ENCODE measurements around the gene CCDC144A.

GRCh38 chr17:16818821-16819683 is 129.0 kb downstream of the CCDC144A start:
- TF ChIP-seq, protein P1, sequence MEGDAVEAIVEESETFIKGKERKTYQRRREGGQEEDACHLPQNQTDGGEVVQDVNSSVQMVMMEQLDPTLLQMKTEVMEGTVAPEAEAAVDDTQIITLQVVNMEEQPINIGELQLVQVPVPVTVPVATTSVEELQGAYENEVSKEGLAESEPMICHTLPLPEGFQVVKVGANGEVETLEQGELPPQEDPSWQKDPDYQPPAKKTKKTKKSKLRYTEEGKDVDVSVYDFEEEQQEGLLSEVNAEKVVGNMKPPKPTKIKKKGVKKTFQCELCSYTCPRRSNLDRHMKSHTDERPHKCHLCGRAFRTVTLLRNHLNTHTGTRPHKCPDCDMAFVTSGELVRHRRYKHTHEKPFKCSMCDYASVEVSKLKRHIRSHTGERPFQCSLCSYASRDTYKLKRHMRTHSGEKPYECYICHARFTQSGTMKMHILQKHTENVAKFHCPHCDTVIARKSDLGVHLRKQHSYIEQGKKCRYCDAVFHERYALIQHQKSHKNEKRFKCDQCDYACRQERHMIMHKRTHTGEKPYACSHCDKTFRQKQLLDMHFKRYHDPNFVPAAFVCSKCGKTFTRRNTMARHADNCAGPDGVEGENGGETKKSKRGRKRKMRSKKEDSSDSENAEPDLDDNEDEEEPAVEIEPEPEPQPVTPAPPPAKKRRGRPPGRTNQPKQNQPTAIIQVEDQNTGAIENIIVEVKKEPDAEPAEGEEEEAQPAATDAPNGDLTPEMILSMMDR (conservative IDR thresholded peaks at IDR 0.05 in 1 of 2, IDR thresholded peaks at IDR 0.05 in 1 of 2; ENCODE audit: extremely low read depth in 1 of 2, insufficient read depth in 1 of 2, low read depth in 1 of 2, low read length in 2 of 2) = no peak
- TF ChIP-seq EZH2 (IDR thresholded peaks at IDR 0.05; ENCODE audit: borderline replicate concordance, low read length) = no peak

Measured in mammary epithelial cell (primary cell).